SK-N-SH (cell line): ENCODE data around the gene CBY2.

Source experiments
- EZH2phosphoT487 ChIP-seq: fragments of 200-600 bp; sonication (generic); IDR thresholded peaks from 2 replicates; pipeline ENCODE4 v1.6.1; 2017; ENCODE audit warnings: low read depth, mixed run types, mild to moderate bottlenecking, antibody characterized with exemption, moderate library complexity, borderline replicate concordance
- GABPA ChIP-seq: IDR thresholded peaks from 2 replicates; pipeline ENCODE4 v1.4.0; 2012; ENCODE audit warnings: low read depth, mild to moderate bottlenecking
- YY1 ChIP-seq: IDR thresholded peaks from 2 replicates; pipeline ENCODE4 v1.4.0; 2012; ENCODE audit warnings: low read depth, mild to moderate bottlenecking
- TF ChIP-seq, protein P1 (sequence below): fragments of 200-600 bp; sonication (generic); IDR thresholded peaks from 2 replicates; pipeline ENCODE4 v1.6.1; 2017; ENCODE audit warnings: antibody characterized with exemption, mild to moderate bottlenecking, moderate library complexity

GRCh38 chr13:45721203-45721731 lies 19.1 kb downstream of the CBY2 start:
- TF ChIP-seq, protein P1, sequence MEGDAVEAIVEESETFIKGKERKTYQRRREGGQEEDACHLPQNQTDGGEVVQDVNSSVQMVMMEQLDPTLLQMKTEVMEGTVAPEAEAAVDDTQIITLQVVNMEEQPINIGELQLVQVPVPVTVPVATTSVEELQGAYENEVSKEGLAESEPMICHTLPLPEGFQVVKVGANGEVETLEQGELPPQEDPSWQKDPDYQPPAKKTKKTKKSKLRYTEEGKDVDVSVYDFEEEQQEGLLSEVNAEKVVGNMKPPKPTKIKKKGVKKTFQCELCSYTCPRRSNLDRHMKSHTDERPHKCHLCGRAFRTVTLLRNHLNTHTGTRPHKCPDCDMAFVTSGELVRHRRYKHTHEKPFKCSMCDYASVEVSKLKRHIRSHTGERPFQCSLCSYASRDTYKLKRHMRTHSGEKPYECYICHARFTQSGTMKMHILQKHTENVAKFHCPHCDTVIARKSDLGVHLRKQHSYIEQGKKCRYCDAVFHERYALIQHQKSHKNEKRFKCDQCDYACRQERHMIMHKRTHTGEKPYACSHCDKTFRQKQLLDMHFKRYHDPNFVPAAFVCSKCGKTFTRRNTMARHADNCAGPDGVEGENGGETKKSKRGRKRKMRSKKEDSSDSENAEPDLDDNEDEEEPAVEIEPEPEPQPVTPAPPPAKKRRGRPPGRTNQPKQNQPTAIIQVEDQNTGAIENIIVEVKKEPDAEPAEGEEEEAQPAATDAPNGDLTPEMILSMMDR, result no peak
- TF ChIP-seq EZH2phosphoT487 (no peak), GABPA (no peak), YY1 (no peak)
